Cardiac septum (tissue), 1 donor: ENCODE measurements around the gene SH3TC1. TPM values are rescaled to one million over a fixed set of nuclear protein-coding genes. Genes with fewer than 3 reads are reported as not detected.

ENCODE experiments used
- DNase-seq: peaks from one replicate; pipeline ENCODE4 v3.0.0-alpha.2; 2020; ENCODE audit warnings: low spot score
- intact Hi-C: fragments of 100-400 bp; cut with DNase I; formaldehyde crosslinking; loops from one replicate; pipeline ENCODE4 v1.14.0; 2022
- total RNA-seq: library from RNA; stranded (reverse); fragmentation: NEBNext Ultra II Directional; extraction: Animal tissue kit (Norgen Biotek cat#: 25700); gene quantifications from one replicate; pipeline ENCODE4 v1.2.1, GENCODE V29; 2021
- donor health status: DM: no; HTN: no; CAD: no.

SH3TC1 gene
- total RNA-seq, 1 donor from 2014 or later: 16.5 TPM

DNA sequence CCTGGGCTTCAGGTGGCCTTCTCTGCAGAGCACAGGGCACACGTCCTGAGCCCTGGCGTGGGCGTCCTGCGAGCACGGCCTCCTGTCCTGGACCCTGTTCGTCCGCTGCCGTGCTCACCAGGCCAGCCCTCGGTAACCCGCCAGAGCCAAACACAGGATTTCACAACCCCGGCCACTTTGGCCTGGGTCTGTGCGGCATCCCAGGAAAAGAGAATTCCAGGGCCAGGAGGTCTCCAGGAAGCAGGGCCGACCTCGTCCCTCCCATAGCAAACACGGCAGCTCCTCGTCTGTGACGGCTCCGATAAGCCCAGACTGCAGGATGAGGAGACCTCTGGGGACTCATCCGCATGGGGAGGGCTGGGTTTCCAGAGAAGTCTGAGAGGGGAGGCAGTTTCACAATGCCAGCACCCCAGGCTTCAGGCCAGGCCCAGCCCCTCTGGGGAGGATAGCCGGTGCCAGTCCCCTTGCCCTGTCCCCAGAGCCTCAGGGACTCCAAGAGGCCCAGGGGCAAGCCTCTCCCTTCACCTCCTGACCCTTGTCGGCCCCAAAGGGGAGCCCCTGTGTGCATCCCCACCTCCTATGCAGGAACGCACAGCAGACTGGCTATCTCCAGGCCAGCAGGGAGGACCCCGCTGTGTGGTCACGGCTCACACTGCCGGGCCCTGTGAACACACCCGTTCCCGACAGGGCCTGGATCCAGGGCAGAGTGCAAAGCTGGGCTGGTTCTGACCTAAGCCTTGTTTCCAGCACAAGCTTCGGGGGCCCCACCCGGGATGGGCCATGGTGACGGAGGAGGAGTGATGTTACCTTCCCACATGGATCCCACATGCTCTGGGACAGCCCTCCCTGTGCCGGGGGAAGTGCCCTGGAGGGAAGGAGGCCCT, 48.2 kb downstream of the SH3TC1 start:
- no peak for DNase-seq
- intact Hi-C loops: no loop called here

DNA sequence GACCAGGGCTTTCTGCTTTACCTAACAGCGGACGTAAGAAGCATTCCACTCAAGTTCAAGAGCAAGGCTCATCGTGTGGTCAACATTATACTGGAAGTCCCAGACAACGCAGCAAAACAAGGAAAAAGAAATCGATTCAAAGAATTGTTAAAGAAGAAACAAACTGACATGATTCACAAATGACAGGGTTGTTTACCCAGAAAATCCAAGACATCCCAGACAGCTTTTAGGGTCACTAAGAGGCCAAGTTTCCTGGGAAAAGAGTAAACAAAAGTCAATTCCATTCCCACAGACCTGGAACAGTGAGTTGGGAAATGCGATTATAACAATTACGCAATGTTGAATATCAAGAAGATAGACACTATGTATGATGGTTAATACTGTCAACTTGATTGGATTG, 49.0 kb downstream of the SH3TC1 start:
- intact Hi-C loops: no loop called here
- no peak for DNase-seq

- intact Hi-C loops: no loop called here
- DNase-seq: no peak
Observed at GRCh38 chr4:8250227-8250626, 51.1 kb downstream of the SH3TC1 start.

DNA sequence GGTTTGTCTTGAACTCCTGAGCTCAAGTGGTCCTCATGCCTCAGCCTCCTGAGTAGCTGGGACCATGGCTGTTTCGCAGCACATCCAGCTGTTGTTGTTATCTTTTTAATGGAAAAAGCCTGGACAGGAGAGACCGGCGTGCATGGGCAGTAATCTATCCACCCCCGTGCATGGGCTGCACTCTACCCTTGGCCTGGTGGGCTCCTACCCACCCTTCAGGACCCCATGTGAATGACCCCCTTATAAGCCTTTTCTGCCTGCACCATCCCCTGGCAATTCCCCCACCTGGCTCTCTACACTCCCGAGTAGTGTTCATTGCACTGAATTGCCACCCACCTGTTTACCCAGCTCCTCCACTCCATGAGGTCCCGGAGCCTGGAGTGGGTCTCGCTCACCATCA, 51.5 kb downstream of the SH3TC1 start:
- DNase-seq: no peak
- intact Hi-C loops: no loop called here

DNA sequence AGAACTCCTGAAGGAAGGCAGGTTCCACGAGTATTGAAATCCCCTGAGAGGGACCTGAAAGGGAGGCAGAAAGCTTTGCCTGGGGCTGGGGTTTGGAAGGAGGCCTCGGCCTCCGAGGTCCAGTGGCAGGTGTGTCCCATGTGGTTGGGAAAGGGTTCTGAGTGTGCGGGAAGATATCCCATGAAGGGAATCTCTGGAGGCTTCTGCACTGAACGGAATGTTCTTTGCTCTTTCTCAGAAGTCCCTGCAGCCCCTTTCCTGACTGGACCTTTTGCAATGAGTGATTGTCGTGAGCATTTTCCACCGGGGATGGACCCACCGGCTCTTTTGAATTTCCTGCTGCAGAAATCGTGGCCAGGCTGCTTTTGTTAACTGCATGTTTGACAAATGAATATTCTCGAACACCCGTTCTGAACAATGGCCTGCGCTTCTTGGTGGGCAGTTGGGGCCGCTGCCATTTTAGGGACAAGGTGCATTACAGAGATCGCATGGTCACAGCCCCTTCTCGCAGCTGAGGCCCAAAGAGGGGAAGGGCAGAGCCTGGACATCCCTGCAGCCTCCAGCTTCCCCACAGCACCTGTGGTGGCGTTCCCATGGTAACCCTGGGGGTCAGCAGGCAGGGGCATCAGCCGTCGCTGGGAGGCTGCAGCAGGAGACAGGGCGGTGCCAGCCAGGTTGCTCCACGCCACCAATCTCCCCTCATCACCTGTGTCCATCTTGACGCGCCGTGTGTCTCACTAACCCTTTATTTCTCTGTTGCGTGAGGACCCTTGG, 52.2 kb downstream of the SH3TC1 start:
- DNase-seq: no peak
- intact Hi-C loops: no loop called here

DNA sequence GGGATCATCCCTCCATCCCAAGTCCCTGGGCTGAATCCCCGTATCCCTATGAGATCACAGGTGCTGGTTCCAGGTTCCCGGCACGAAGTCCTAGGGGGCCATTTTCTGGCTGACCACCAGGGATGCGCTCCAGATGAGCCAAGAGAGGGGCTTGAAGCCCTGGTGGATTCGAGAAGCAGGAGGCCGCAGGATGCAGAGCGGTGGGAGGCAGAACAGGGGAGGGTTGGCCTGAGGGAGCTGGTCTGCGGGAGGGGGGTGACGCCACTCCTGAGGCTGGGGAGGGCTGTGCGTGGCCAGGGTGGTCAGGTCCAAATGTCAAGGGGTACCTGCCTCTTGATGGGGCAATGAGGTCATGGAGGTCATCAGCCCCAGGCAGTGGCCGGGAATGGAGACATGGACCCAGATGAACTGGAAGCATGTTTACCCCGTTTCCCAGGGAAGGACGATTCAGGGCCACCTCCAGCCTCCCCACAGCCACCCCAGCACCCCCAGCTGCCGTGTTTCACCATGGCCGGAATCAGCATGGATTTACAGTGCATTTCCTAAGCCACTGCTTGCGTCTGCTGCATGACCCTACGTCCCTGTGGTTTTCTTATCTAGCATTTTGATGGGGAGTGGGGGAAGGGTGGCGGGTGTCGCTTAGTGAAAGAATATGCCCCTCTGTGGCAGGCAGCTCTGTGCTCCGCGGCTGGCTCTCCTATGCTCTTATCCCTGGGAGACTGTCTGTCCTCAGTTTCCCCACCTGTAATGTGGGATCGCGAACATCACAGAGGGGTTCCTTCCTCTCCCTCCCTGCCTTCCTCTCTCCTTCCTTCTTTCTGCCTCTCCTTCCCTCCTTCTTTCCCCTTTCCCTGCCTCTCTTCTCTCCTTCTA, 53.4 kb downstream of the SH3TC1 start:
- no peak for DNase-seq
- intact Hi-C loops: no loop called here

- no peak for DNase-seq
- intact Hi-C loops: no loop called here
Observed at GRCh38 chr4:8254076-8254475, 55.0 kb downstream of the SH3TC1 start.

GRCh38 chr4:8255698-8256441, 56.8 kb downstream of the SH3TC1 start:
- intact Hi-C loops: no loop called here
- DNase-seq: no peak

GRCh38 chr4:8257854-8258253, 58.8 kb downstream of the SH3TC1 start:
- no peak for DNase-seq
- intact Hi-C loops: no loop called here

GRCh38 chr4:8258552-8259212, 59.6 kb downstream of the SH3TC1 start:
- intact Hi-C loops: no loop called here
- DNase-seq: no peak

DNA sequence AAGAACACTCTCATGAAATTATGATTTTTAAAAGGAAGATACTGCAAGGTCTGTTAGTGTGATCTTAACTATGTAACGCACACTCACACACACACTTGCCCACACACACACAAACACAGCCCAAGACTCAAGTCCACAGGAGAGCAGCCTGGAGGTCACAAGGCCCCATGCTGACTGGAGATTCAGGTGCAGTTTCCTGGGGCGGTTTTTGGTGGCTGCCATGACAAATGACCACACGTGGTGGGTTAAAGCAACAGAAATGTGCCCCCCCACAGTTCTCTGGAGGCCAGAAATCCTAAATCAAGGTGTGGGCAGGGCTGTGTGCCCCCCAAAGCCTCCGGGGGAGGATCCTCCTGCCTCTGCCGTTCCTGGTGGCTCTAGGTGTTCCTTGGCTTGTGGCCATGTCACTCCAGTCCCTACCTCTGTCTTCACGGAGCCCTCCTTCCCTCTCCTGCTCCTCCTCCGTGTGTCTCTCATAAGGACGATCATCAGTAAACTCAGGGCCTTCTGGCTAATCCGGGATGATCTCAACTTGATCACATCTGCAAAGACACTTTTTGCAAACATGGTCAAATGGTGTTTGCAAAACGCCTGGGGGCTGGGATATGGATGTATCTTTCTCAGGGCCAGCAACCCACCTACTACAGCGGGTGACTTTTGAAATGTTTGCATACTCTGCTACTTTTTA, 60.8 kb downstream of the SH3TC1 start:
- intact Hi-C loops: no loop called here
- no peak for DNase-seq

DNA sequence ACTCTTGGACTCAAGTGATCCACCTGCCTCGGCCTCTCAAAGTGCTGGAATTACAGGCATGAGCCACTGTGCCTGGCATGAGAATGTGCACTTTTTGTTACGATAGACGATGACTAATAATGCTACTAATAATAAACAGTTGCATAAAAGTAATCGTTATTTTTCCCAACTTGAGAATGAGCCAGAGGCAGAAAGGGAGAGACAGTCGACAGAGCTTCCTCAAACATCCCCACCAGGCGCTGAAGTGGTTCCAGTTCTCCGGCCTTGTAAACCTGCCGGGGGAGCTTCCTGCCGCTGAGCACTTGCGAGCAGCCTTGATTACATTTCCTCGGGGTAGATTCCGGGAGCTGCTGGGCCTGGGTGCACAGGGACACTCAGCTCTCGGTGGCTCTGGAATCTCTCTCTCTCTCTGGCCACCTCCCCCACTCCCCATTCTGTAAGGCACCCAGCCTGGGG, 61.6 kb downstream of the SH3TC1 start:
- intact Hi-C loops: no loop called here
- no peak for DNase-seq

GRCh38 chr4:8261851-8262535, 62.9 kb downstream of the SH3TC1 start:
- no peak for DNase-seq
- intact Hi-C loops: no loop called here

DNA sequence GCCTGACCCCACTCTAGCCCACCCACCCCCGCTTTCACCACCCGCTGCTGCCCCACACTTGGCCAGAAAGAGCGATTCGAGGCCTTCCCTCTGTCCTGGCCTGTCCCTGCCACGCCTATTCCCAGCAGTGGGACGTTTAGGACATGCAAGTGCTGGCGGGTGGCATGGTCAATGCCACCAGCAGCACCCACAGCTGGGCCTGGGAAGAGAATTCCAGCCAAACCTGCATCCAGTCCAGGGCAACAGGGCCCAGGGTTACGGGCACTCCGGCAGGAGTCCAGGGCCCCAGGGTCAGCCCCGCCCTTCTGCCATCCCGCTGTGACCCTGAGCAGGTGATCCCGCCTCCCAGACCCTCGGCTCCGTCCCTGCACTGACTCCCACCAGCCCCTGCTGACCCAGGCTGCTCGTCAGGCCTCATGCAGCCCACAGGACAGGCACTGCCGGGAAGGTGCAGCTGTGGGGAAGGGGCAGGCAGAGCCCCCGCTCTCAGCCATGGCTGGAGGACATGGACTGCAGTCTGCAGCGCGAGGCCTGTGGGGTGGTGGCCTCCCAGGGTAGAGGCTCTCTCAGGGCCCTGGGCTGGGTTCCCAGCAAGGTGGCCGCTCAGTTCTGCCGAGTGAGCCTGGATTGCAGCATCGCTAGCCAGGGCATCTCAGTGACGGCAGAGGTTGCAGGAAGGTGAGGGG, 63.7 kb downstream of the SH3TC1 start:
- intact Hi-C loops: no loop called here

GRCh38 chr4:8263397-8263796, 64.3 kb downstream of the SH3TC1 start:
- intact Hi-C loops: no loop called here
- no peak for DNase-seq

More for the DNA sequence above, 63.7 kb downstream of the SH3TC1 start:
- no peak for DNase-seq

DNA sequence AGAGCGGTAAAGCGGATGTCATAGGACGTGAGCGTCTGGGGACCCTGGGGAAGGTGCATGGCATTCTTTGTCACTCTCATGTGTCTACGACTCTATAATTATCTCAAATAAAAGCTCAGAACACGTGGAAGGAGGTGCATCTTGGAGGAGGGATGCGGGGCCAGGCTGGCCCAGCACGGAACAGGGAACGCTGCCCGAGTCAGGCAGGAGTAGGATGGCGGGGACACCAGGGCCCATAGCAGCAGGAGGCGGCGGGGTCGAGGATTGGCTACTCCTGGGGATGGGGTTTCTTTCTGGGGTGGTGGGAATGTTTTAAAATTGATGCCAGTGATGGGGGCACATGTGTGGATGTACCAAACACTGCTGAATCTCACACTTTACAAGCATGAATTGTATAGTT, 65.0 kb downstream of the SH3TC1 start:
- DNase-seq: no peak
- intact Hi-C loops: no loop called here
